ENCODE results near the gene RRP1. TPM values are rescaled to one million over a fixed set of nuclear protein-coding genes. Genes with fewer than 3 reads are reported as not detected.

The RRP1 gene
- total RNA-seq, 2 donors from 2014 or later = 21.3 to 34.3 TPM

GRCh38 chr21:43754948-43755781, 34.2 kb upstream of the RRP1 start:
- no peak for DNase-seq (ENCODE audit: low spot score)
- no peaks in the 10 kb centered on the region for H3K9me3 ChIP-seq
- H3K27ac ChIP-seq = no peak overlapping the region
- no peak for ATAC-seq (ENCODE audit: insufficient number of reproducible peaks, low FRiP score, low read depth)
- no peak overlapping the region for H3K4me3 ChIP-seq
- peaks cover 42% of the 10 kb centered on the region for H3K36me3 ChIP-seq
- no peaks in the 10 kb centered on the region for H3K27me3 ChIP-seq (replicated peaks; ENCODE audit: insufficient read depth)
- peaks cover 11 to 23% of the 10 kb centered on the region in 2 donors for H3K4me1 ChIP-seq (ENCODE audit: control insufficient read depth in 1 of 2, low read depth in 2 of 2)
- TF ChIP-seq CTCF (IDR thresholded peaks at IDR 0.05) = no peak

GRCh38 chr21:43755820-43756594, 33.4 kb upstream of the RRP1 start:
- Histone ChIP-seq H3K27ac (no peak overlapping the region), H3K36me3 (peaks cover 38% of the 10 kb centered on the region)
- ATAC-seq (ENCODE audit: insufficient number of reproducible peaks, low FRiP score, low read depth) = no peak

GRCh38 chr21:43757601-43758000, 31.8 kb upstream of the RRP1 start:
- DNase-seq (ENCODE audit: low spot score) = no peak
- ATAC-seq (ENCODE audit: insufficient number of reproducible peaks, low FRiP score, low read depth) = peak; percentile 37
- Histone ChIP-seq H3K27ac (peak overlapping the region; percentile 75 to 81), H3K4me3 (peak overlapping the region; percentile 63), H3K27me3 (replicated peaks; ENCODE audit: insufficient read depth) (no peaks in the 10 kb centered on the region), H3K9me3 (no peaks in the 10 kb centered on the region), H3K36me3 (peaks cover 40% of the 10 kb centered on the region), H3K4me1 (ENCODE audit: control insufficient read depth in 1 of 2, low read depth in 2 of 2) (peaks cover 11 to 23% of the 10 kb centered on the region in 2 donors)
- TF ChIP-seq CTCF (IDR thresholded peaks at IDR 0.05) = no peak

More at GRCh38 chr21:43755820-43756594, 33.4 kb upstream of the RRP1 start:
- no peak for DNase-seq (ENCODE audit: low spot score)
- H3K4me1 ChIP-seq (ENCODE audit: control insufficient read depth in 1 of 2, low read depth in 2 of 2) = peaks cover 11 to 23% of the 10 kb centered on the region in 2 donors
- no peaks in the 10 kb centered on the region for H3K9me3 ChIP-seq
- no peak overlapping the region for H3K4me3 ChIP-seq
- H3K27me3 ChIP-seq (replicated peaks; ENCODE audit: insufficient read depth) = no peaks in the 10 kb centered on the region
- TF ChIP-seq CTCF (IDR thresholded peaks at IDR 0.05) = no peak

- H3K36me3 ChIP-seq = peaks cover 39% of the 10 kb centered on the region
- DNase-seq (ENCODE audit: low spot score) (no peak), ATAC-seq (ENCODE audit: insufficient number of reproducible peaks, low FRiP score, low read depth) (peak; percentile 61)
- H3K27ac ChIP-seq = peak overlapping the region; percentile 75 to 81
- peak overlapping the region; percentile 63 for H3K4me3 ChIP-seq
- no peaks in the 10 kb centered on the region for H3K9me3 ChIP-seq
- peaks cover 11 to 23% of the 10 kb centered on the region in 2 donors for H3K4me1 ChIP-seq (ENCODE audit: control insufficient read depth in 1 of 2, low read depth in 2 of 2)
- TF ChIP-seq CTCF (IDR thresholded peaks at IDR 0.05) = no peak
- H3K27me3 ChIP-seq (replicated peaks; ENCODE audit: insufficient read depth) = no peaks in the 10 kb centered on the region
Observed at GRCh38 chr21:43758111-43758641, 31.2 kb upstream of the RRP1 start.

GRCh38 chr21:43758811-43759210, 30.6 kb upstream of the RRP1 start:
- no peaks in the 10 kb centered on the region for H3K9me3 ChIP-seq
- H3K27ac ChIP-seq = peak overlapping the region; percentile 75 to 81
- DNase-seq (ENCODE audit: low spot score) (no peak), ATAC-seq (ENCODE audit: insufficient number of reproducible peaks, low FRiP score, low read depth) (no peak)
- no peak for TF ChIP-seq CTCF (IDR thresholded peaks at IDR 0.05)
- no peaks in the 10 kb centered on the region for H3K27me3 ChIP-seq (replicated peaks; ENCODE audit: insufficient read depth)
- H3K4me1 ChIP-seq (ENCODE audit: control insufficient read depth in 1 of 2, low read depth in 2 of 2) = peaks cover 11 to 23% of the 10 kb centered on the region in 2 donors
- peaks cover 33% of the 10 kb centered on the region for H3K36me3 ChIP-seq
- H3K4me3 ChIP-seq = no peak overlapping the region
